MM.1S (cell line): Measurements from ENCODE around the gene ISG20.
A peak's percentile ranks its signal among the peaks of the same experiment; 100 is the strongest.

ENCODE experiments used
- DNase-seq: peaks from one replicate; pipeline ENCODE4 v3.0.0-alpha.2; 2015
- H2AFZ ChIP-seq: fragments of 300-600 bp; sonication (generic); 2 replicates; pipeline ENCODE4 v1.6.0; 2016; ENCODE audit warnings: antibody characterized with exemption, low read length
- H3F3A ChIP-seq: fragments of 300-600 bp; sonication (generic); 2 replicates; pipeline ENCODE4 v1.6.1; 2016; ENCODE audit warnings: mild to moderate bottlenecking, antibody characterized with exemption, low read length, moderate library complexity, mixed read lengths; ENCODE audit not compliant: insufficient read depth
- H3K27ac ChIP-seq: fragments of 300-600 bp; sonication (generic); 2 replicates; pipeline ENCODE4 v1.5.1; 2016; ENCODE audit warnings: mild to moderate bottlenecking, low read length
- H3K27me3 ChIP-seq: fragments of 300-600 bp; sonication (generic); replicated peaks from 2 replicates; pipeline ENCODE4 v1.6.0; 2016; ENCODE audit warnings: low read length; ENCODE audit not compliant: insufficient read depth
- H3K36me3 ChIP-seq: fragments of 300-600 bp; sonication (generic); replicated peaks from 2 replicates; pipeline ENCODE4 v1.6.1; 2016; ENCODE audit warnings: mild to moderate bottlenecking, low read length, mixed read lengths; ENCODE audit not compliant: insufficient read depth
- H3K4me1 ChIP-seq: fragments of 300-600 bp; sonication (generic); 2 replicates; pipeline ENCODE4 v1.6.1; 2016; ENCODE audit warnings: low read length, mixed read lengths
- H3K4me2 ChIP-seq: fragments of 300-600 bp; sonication (generic); 2 replicates; pipeline ENCODE4 v1.6.0; 2016; ENCODE audit warnings: low read depth, low read length
- H3K4me3 ChIP-seq: fragments of 300-600 bp; sonication (generic); 2 replicates; pipeline ENCODE4 v1.5.1; 2016; ENCODE audit warnings: low read length, mixed read lengths
- H3K79me2 ChIP-seq: fragments of 300-600 bp; sonication (generic); 2 replicates; pipeline ENCODE4 v1.6.1; 2016; ENCODE audit warnings: mixed run types, low read length, mixed read lengths
- H3K9ac ChIP-seq: fragments of 300-600 bp; sonication (generic); 2 replicates; pipeline ENCODE4 v1.6.1; 2016; ENCODE audit warnings: low read length, mixed read lengths
- H3K9me2 ChIP-seq: fragments of 300-600 bp; sonication (generic); replicated peaks from 2 replicates; pipeline ENCODE4 v1.6.1; 2016; ENCODE audit warnings: mild to moderate bottlenecking, low read length, mixed read lengths; ENCODE audit not compliant: insufficient read depth
- H3K9me3 ChIP-seq: fragments of 300-600 bp; sonication (generic); replicated peaks from 2 replicates; pipeline ENCODE4 v1.6.1; 2016; ENCODE audit warnings: mild to moderate bottlenecking, low read length, mixed read lengths; ENCODE audit not compliant: insufficient read depth
- H4K20me1 ChIP-seq: fragments of 300-600 bp; sonication (generic); 2 replicates; pipeline ENCODE4 v1.6.1; 2016; ENCODE audit warnings: mild to moderate bottlenecking, low read length, moderate library complexity, mixed read lengths; ENCODE audit not compliant: insufficient read depth
- CTCF ChIP-seq: fragments of 300-600 bp; sonication (generic); IDR thresholded peaks from 2 replicates; pipeline ENCODE4 v1.5.1; 2016; ENCODE audit warnings: antibody characterized with exemption, low read length, mixed read lengths
- EZH2 ChIP-seq: fragments of 300-600 bp; sonication (generic); optimal IDR thresholded peaks from 2 replicates; pipeline ENCODE3; 2017; ENCODE audit warnings: low read depth, mild to moderate bottlenecking, antibody characterized with exemption, low read length, mixed read lengths
- EZH2phosphoT487 ChIP-seq: fragments of 300-600 bp; sonication (generic); IDR thresholded peaks from 2 replicates; pipeline ENCODE4 v1.6.1; 2018; ENCODE audit warnings: antibody characterized with exemption, low read length

The ISG20 gene

GRCh38 chr15:88704791-88705768, 66.3 kb downstream of the ISG20 start:
- Histone ChIP-seq H2AFZ (no peak overlapping the region), H3K9me2 (no peaks in the 10 kb centered on the region), H4K20me1 (no peaks in the 10 kb centered on the region), H3K4me3 (no peak overlapping the region), H3K79me2 (no peaks in the 10 kb centered on the region), H3K4me2 (peak overlapping the region; percentile 26; the same call in 1 of the 2 replicates), H3K27me3 (no peaks in the 10 kb centered on the region), H3K9ac (no peak overlapping the region), H3F3A (no peaks in the 10 kb centered on the region), H3K4me1 (no peaks in the 10 kb centered on the region), H3K27ac (no peak overlapping the region), H3K36me3 (no peaks in the 10 kb centered on the region), H3K9me3 (no peaks in the 10 kb centered on the region)
- no peak for TF ChIP-seq EZH2phosphoT487
- no peak for DNase-seq

GRCh38 chr15:88705769-88706165, 67.0 kb downstream of the ISG20 start:
- no peak for DNase-seq
- no peak overlapping the region for H3K4me3 ChIP-seq
- H3K27ac ChIP-seq = no peak overlapping the region
- H3K4me2 ChIP-seq = peak overlapping the region; percentile 26; the same call in 1 of the 2 replicates
- no peaks in the 10 kb centered on the region for H3K4me1 ChIP-seq
- no peaks in the 10 kb centered on the region for H3K36me3 ChIP-seq
- no peaks in the 10 kb centered on the region for H3K27me3 ChIP-seq
- TF ChIP-seq CTCF = no peak
- no peak for TF ChIP-seq EZH2phosphoT487
- TF ChIP-seq EZH2 = no peak
- H3K79me2 ChIP-seq = no peaks in the 10 kb centered on the region
- no peaks in the 10 kb centered on the region for H3K9me3 ChIP-seq
- H3F3A ChIP-seq = no peaks in the 10 kb centered on the region
- no peak overlapping the region for H2AFZ ChIP-seq
- no peaks in the 10 kb centered on the region for H4K20me1 ChIP-seq
- H3K9ac ChIP-seq = no peak overlapping the region
- no peaks in the 10 kb centered on the region for H3K9me2 ChIP-seq
